Measurements from ENCODE around the gene LUM.

DNA sequence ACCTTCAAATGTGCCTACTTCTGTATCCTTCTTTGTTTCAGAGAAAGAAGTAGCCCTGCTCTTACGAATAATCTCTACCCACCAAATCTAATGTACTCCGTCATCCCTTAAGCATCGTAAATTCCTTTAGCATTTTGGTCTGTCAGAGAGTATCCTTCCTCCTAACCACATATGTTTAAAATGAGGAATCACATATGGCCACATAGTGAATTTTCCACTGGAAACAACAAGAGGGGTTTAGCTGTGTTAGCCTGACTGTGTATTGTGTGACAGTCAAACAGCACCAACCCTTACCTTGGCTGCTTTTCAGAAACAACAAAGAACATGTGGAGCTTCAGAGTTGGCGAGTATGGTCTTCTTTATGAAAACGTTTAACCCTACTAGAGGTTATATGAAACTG lies 5.5 kb downstream of the LUM start:
- TF ChIP-seq, protein P1, sequence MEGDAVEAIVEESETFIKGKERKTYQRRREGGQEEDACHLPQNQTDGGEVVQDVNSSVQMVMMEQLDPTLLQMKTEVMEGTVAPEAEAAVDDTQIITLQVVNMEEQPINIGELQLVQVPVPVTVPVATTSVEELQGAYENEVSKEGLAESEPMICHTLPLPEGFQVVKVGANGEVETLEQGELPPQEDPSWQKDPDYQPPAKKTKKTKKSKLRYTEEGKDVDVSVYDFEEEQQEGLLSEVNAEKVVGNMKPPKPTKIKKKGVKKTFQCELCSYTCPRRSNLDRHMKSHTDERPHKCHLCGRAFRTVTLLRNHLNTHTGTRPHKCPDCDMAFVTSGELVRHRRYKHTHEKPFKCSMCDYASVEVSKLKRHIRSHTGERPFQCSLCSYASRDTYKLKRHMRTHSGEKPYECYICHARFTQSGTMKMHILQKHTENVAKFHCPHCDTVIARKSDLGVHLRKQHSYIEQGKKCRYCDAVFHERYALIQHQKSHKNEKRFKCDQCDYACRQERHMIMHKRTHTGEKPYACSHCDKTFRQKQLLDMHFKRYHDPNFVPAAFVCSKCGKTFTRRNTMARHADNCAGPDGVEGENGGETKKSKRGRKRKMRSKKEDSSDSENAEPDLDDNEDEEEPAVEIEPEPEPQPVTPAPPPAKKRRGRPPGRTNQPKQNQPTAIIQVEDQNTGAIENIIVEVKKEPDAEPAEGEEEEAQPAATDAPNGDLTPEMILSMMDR (IDR thresholded peaks at IDR 0.05): no peak
- no peak for TF ChIP-seq POLR2A (IDR thresholded peaks at IDR 0.05)

Data from right lobe of liver (tissue), 4 donors.